ENCODE measurements around the gene HS6ST3. TPM values are rescaled to one million over a fixed set of nuclear protein-coding genes. Genes with fewer than 3 reads are reported as not detected.

The HS6ST3 gene
- total and polyA plus RNA-seq, 7 donors = under 0.01 to 0.71 (median 0.33) TPM; not detected in 2

GRCh38 chr13:96822895-96823294 lies 733.0 kb downstream of the HS6ST3 start:
- Histone ChIP-seq H3K4me3 (no peak overlapping the region), H3K36me3 (no peaks in the 10 kb centered on the region), H3K27ac (no peak overlapping the region), H3K9me3 (no peaks in the 10 kb centered on the region), H3K4me1 (no peaks in the 10 kb centered on the region), H3K27me3 (no peaks in the 10 kb centered on the region)
- TF ChIP-seq EP300 (IDR thresholded peaks at IDR 0.05) (no peak), POLR2A (IDR thresholded peaks at IDR 0.05) (no peak), POLR2AphosphoS5 (IDR thresholded peaks at IDR 0.05) (no peak), CTCF (IDR thresholded peaks at IDR 0.05) (no peak)
- intact Hi-C loops (cut with DNase I) = no loop called here
- no peak for DNase-seq

DNA sequence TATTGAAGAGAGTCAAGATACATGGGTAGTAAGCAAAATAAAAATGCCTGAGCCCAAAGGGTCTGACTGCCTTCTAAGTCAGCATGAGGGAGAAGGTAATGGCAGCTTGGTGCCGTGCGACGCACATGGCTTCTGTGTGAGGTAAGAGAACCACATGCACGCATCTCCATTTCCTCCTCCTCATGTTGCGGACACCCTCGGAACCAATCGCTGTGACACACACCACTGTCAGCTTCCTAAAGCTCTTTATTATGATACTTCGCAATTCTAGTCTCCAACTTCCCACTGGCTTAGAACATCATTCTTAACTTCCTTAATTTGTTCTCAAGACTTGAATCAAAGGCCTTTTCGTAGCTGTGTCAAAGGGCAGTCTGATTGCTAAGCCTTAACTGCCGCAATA lies 734.2 kb downstream of the HS6ST3 start:
- no peak for DNase-seq
- Histone ChIP-seq H3K4me1 (no peaks in the 10 kb centered on the region), H3K4me3 (no peak overlapping the region), H3K36me3 (no peaks in the 10 kb centered on the region), H3K27me3 (no peaks in the 10 kb centered on the region), H3K9me3 (no peaks in the 10 kb centered on the region), H3K27ac (no peak overlapping the region)
- WGBS, 2 donors = 82 to 91% methylated on average over 10 of the region's 10 CpGs
- intact Hi-C loops (cut with DNase I) = no loop called here
- TF ChIP-seq EP300 (IDR thresholded peaks at IDR 0.05) = no peak
- no peak for TF ChIP-seq POLR2A (IDR thresholded peaks at IDR 0.05)
- TF ChIP-seq CTCF (IDR thresholded peaks at IDR 0.05) = no peak
- no peak for TF ChIP-seq POLR2AphosphoS5 (IDR thresholded peaks at IDR 0.05)

DNA sequence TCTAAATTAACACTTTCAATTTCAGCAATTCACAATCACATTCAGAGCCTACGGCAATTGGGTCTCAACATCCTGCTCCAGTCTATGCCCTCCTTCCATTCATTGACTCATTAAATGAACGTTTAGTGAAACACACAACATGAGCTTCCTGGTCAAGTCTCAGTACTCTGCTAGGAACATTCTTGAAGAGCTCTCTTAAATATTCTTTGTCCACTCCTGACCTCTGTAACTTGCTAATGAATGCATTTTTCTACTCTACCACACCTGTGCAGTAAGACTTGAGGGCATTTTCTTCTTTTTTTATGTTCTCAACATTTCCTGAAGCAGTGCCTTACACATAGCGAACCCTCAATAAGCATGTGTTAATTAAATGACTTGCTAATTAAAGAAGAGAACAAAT lies 735.7 kb downstream of the HS6ST3 start:
- H3K4me1 ChIP-seq = no peaks in the 10 kb centered on the region
- no peaks in the 10 kb centered on the region for H3K36me3 ChIP-seq
- no peak for DNase-seq
- H3K4me3 ChIP-seq = no peak overlapping the region
- intact Hi-C loops (cut with DNase I) = no loop called here
- H3K27me3 ChIP-seq = no peaks in the 10 kb centered on the region
- TF ChIP-seq POLR2A (IDR thresholded peaks at IDR 0.05) = no peak
- TF ChIP-seq POLR2AphosphoS5 (IDR thresholded peaks at IDR 0.05) = no peak
- TF ChIP-seq EP300 (IDR thresholded peaks at IDR 0.05) = no peak
- TF ChIP-seq CTCF (IDR thresholded peaks at IDR 0.05) = no peak
- no peaks in the 10 kb centered on the region for H3K9me3 ChIP-seq
- H3K27ac ChIP-seq = no peak overlapping the region
- 73 to 82% methylated on average over 3 of the region's 3 CpGs for WGBS, 2 donors

DNA sequence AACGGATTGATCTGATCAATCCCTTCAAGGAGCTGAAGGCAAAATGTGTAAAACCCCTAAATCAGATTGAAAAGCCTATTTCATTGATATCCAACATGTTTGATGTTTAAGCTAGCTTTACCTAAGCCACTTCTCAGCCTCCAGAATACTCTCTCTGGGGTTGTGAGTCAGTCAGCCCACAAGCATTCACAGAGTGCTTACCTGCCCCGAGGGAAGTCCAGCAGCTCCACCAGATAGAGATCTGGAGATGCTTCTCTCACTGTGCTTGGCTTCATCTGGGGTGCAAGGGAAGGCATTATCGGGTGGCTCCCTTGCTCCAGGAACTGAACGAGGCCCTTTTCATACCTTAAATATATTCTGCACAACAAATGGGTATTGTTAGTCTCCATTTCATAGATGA lies 744.7 kb downstream of the HS6ST3 start:
- WGBS, 2 donors = 81 to 88% methylated on average over 4 of the region's 4 CpGs
- no peak for DNase-seq
- H3K36me3 ChIP-seq = no peaks in the 10 kb centered on the region
- no peak for TF ChIP-seq POLR2AphosphoS5 (IDR thresholded peaks at IDR 0.05)
- TF ChIP-seq POLR2A (IDR thresholded peaks at IDR 0.05) = no peak
- no peak for TF ChIP-seq CTCF (IDR thresholded peaks at IDR 0.05)
- TF ChIP-seq EP300 (IDR thresholded peaks at IDR 0.05) = no peak
- intact Hi-C loops (cut with DNase I) = no loop called here
- H3K4me3 ChIP-seq = no peak overlapping the region
- no peaks in the 10 kb centered on the region for H3K27me3 ChIP-seq
- H3K9me3 ChIP-seq = peaks cover 0 to 3% (median 0%) of the 10 kb centered on the region in 4 donors
- H3K27ac ChIP-seq = no peak overlapping the region
- H3K4me1 ChIP-seq = no peaks in the 10 kb centered on the region

GRCh38 chr13:96835546-96835945 lies 745.6 kb downstream of the HS6ST3 start:
- Histone ChIP-seq H3K4me1 (no peaks in the 10 kb centered on the region), H3K27ac (no peak overlapping the region), H3K9me3 (peaks cover 0 to 3% (median 0%) of the 10 kb centered on the region in 4 donors), H3K36me3 (no peaks in the 10 kb centered on the region), H3K4me3 (no peak overlapping the region), H3K27me3 (no peaks in the 10 kb centered on the region)
- WGBS, 2 donors = 84 to 88% methylated on average over 4 of the region's 4 CpGs
- DNase-seq = no peak
- TF ChIP-seq POLR2A (IDR thresholded peaks at IDR 0.05) (no peak), EP300 (IDR thresholded peaks at IDR 0.05) (no peak), POLR2AphosphoS5 (IDR thresholded peaks at IDR 0.05) (no peak), CTCF (IDR thresholded peaks at IDR 0.05) (no peak)
- intact Hi-C loops (cut with DNase I) = no loop called here

Data from sigmoid colon (tissue), 7 donors.